NCI-H1436 (cell line): ENCODE results near the gene HNRNPU.

Experiments used
- DNase-seq: peaks from one replicate; lab custom pipeline; 2025; lab: John Stamatoyannopoulos, UW

HNRNPU gene

DNA sequence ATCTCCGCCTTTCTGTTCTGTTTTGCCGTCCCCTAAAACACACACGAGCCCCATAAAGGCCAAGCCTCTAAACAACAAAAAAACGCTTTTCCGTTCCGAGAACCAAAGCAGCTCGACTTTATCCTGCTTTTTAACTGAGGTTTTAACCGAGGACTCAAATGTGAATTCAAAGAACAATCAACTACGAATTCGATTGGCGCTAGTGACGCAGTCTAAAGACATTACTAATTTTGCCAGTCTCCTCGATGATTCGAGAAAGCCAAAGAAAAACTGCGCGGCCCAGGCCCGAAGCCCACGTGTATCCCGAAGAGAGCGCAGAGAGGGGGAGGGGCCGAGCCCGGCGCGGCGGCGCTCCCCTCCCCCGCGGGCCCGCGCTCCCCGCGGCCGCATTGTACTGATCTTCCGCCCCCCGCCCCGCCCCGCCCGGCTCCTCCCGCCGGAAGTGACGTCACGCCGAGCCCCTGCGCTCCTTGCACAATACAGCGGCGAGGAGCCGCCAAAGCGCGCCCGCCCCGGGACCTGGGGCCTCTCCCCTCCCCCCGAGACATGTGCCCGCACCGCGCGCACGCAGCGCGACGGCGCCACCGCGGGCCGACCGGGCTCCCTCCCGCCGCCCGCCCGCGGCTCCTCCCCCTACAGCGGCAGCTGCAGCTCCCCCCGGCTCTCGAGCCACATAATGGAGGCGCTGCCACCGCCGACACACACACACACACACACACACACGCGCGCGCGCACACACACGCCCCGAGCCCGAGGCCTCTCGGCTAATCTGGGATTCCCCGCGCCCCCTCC lies 1.4 kb downstream of the HNRNPU start:
- DNase-seq = peak; percentile 96

GRCh38 chr1:244862354-244862698 lies 2.0 kb downstream of the HNRNPU start:
- DNase-seq = no peak

GRCh38 chr1:244861683-244862082 lies 2.7 kb downstream of the HNRNPU start:
- no peak for DNase-seq

- no peak for DNase-seq
Measured at GRCh38 chr1:244860914-244861610, 3.3 kb downstream of the HNRNPU start.

- no peak for DNase-seq
Measured at GRCh38 chr1:244860078-244860477, 4.3 kb downstream of the HNRNPU start.

- DNase-seq = no peak
Measured at GRCh38 chr1:244858357-244858756, 6.0 kb downstream of the HNRNPU start.

GRCh38 chr1:244857761-244858160 lies 6.6 kb downstream of the HNRNPU start:
- DNase-seq = no peak

DNA sequence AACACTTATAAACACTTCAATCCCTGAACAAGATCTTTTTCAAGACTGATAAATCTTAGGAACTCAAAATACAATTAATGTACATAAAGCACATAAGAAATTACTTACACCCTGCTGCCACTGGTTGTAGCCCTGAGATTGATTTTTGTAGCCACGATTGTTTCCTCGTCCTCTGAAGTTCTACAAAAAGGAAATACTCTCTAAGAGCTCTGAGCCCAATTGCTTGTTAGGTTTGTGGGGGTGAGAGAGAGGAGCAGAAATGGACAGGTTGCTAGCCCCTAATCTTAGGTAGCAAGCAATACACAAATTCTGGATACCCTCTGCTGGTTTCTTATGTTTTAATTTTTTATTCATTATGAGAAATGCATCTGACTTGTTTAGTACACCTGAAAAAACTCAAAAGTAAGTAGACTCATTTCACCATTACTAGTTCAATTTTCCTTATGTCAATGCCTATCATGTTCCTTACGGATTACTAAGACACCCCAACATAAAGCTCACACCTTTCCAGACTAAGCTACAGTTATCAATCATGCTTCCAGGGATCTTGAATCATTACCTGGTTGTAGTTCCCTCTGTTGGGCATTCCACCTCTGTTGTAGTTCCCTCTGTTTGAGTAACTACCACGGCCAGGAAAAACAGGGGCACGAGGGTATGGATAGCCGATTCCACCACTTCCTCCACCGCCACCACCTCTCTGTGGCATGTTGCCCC lies 9.3 kb downstream of the HNRNPU start:
- no peak for DNase-seq

GRCh38 chr1:244854166-244854565 lies 10.2 kb downstream of the HNRNPU start:
- DNase-seq = no peak

DNA sequence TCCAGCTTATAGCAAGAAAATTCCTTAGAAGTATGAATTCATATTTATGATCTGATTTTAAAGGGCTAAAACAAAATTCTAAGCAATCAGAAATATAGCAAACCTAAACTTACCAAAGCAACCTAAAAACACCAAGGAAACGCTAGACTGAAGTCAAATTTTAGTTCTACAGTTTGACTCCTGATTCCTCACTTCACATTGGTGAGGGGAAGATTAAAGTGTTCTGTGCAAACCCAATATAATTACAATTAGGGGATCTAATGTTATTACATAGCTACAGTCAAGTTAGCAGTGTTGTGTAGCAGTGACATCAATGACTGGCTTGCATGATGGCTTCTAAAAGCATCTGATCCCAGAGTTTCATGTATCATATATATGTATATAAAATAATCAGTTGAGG lies 11.6 kb downstream of the HNRNPU start:
- no peak for DNase-seq

GRCh38 chr1:244851546-244852231 lies 12.7 kb downstream of the HNRNPU start:
- no peak for DNase-seq

GRCh38 chr1:244850896-244851295 lies 13.4 kb downstream of the HNRNPU start:
- no peak for DNase-seq

DNA sequence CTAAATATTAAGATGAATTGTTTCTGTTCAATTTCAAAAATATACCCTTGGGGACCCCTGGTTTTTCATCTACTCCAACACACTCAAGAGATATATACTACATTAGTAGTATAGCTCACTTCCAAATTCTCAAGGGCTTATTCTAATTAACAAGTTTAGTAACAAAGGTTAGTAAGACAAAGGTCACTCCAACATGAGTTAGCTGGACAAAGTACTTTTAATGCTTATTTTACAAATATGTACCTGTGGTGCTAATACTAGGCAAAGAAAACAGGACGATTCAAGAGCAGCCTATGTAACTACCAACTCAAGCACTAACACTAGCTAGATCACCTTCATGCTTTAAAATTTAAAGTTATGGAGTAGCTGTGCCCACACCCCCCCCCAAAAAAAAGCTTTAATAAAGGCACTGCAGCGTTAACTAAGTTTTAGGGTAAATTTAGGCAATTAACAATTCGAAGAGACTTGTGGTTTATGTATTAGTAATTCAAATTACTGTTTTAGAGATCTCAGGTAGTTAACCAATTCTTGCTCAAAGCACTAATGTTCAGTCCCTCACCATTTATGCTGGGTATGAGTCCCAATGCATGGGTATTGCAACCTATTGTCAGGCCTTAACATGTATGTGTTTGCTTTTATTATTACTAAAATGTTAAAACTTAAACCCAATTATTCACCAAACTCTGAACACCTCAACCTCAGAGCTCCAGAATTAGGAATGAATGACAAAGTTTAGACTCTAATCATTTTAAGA lies 14.1 kb downstream of the HNRNPU start:
- DNase-seq = no peak

DNA sequence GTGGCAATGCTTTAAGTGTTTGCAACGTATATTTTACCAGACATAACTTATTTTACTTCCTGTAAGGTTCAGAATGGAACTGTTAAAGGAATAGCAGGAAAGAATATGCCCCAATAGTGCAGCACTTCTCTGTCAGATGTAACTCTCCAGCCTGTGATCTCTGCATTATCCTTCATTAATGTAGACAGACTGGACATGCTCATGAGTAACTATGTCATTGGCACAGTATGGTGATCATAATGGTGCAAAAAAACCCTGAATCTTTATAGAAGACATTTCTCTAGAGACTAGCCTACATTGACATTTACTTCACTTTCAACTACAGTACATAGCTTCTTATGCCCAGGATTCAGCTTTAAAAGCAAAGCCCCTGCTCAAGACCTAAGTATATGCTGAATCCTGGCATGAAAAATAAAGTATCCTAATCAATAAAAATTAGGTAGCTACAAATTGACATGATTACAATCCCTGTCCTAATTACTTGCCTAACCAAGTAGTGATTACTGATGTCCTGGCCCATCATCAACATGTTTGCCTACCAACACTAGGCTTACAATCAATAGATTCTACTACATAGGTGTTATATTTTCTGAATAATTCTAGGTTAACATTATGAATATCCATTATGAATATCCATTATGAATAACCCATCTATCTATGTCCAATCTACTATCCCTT lies 15.0 kb downstream of the HNRNPU start:
- DNase-seq = no peak

DNA sequence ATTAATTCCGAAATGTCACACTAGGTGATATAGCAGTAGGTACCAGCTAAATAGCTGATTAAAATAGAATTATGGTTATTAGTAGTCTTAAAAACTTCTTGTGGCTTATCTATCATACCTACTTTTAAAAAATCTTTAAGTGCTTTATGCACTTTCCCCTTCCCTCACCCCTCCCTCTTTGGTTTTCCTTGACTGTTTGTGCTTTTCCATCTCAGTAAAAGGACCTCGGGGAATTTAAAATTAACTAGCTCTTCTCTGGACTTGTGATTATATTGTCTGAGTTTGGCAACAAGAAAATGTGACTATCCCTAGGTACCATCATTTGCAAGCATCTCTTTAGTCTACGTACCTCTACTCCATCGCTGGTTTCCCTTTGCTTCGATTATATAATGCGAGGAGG lies 17.7 kb downstream of the HNRNPU start:
- DNase-seq = no peak

GRCh38 chr1:244844155-244845121 lies 19.9 kb downstream of the HNRNPU start:
- no peak for DNase-seq

DNA sequence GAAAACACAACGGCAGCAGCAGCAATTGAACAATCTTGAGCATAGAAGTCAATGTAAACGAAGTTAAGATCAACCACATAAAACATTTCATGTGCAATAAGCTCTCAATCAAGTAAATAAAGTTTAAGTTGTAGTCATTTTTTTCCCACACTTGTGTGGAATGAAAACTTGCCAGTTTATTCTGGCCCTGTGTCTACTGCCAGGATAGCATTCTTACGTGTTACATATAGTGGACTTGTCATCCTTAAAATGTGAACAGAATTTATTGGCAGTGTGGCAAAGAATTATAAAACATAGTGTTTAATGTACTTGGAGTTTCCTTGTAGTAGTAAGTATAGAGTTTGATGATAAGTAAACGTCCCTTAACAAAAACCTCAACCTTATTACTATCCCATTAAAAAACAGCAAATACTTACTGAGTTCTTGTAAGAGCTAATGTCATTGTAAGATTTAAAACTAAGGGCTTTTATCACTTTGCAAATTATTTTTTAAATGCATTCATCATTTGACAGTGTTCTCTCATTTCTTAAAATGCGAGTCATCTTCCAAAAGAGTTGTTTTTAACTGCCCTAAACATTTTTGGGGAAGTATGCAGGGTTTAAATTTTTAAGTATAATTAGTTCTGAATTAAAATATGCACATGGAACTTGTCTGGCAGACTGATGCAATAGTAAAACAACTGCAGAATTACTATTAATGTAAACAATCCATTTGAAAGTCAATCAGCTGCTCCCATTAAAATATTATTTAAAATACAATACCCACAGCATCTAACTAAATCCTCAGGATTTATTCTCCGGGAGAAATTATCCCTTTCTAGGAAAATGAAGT lies 21.0 kb downstream of the HNRNPU start:
- no peak for DNase-seq

- no peak for DNase-seq
Measured at GRCh38 chr1:244841273-244841927, 22.9 kb downstream of the HNRNPU start.
